Activated naive CD4-positive, alpha-beta T cell treated with anti-CD3 and anti-CD28 coated beads for 36 hours (primary cell): ENCODE measurements around the gene FAM53A. TPM values are rescaled to one million over a fixed set of nuclear protein-coding genes. Genes with fewer than 3 reads are reported as not detected.

Experiments
- CTCF ChIA-PET: fragments of 350-600 bp; sonication (Branson Sonifier 250); formaldehyde crosslinking; loops from one replicate; lab custom pipeline; 2021; ENCODE audit warnings: antibody characterized with exemption; lab: Charles Lee
- DNase-seq: peaks from one replicate; pipeline ENCODE4 v3.0.0-alpha.2; 2020
- H3K27ac Mint-ChIP-seq: one replicate; pipeline ENCODE4 v1.8.0; 2021; ENCODE audit warnings: mild to moderate bottlenecking, mixed read lengths
- H3K27me3 Mint-ChIP-seq: one replicate; pipeline ENCODE4 v1.8.0; 2021; ENCODE audit warnings: low read depth, mixed read lengths
- H3K36me3 Mint-ChIP-seq: one replicate; pipeline ENCODE4 v1.8.0; 2021; ENCODE audit warnings: low read depth, mixed read lengths
- H3K4me1 Mint-ChIP-seq: one replicate; pipeline ENCODE4 v1.8.0; 2021; ENCODE audit warnings: low read depth, mixed read lengths
- H3K4me3 Mint-ChIP-seq: one replicate; pipeline ENCODE4 v1.8.0; 2021; ENCODE audit warnings: mild to moderate bottlenecking, moderate library complexity, mixed read lengths
- H3K9me3 Mint-ChIP-seq: one replicate; pipeline ENCODE4 v1.8.0; 2021; ENCODE audit warnings: mixed read lengths
- intact Hi-C: fragments of 100-400 bp; cut with micrococcal nuclease; formaldehyde crosslinking; loops from one replicate; pipeline ENCODE4 v1.15.1; 2023
- total RNA-seq, 2 experiments: library from RNA; stranded (reverse); gene quantifications; one replicate each; pipeline ENCODE4 v1.2.3, GENCODE V29; 2021

Gene FAM53A
- total RNA-seq, 2 experiments from 2014 or later = 2.6 to 3.0 TPM

- Mint-ChIP-seq H3K27ac (no peak overlapping the region), H3K36me3 (no peaks in the 10 kb centered on the region), H3K4me1 (peaks cover 24% of the 10 kb centered on the region), H3K9me3 (peaks cover 8% of the 10 kb centered on the region), H3K4me3 (no peak overlapping the region), H3K27me3 (no peaks in the 10 kb centered on the region)
- intact Hi-C loops = no loop called here
- CTCF ChIA-PET = no interaction called here
- DNase-seq = no peak
Measured at GRCh38 chr4:1619151-1619672, 64.9 kb downstream of the FAM53A start.

GRCh38 chr4:1618438-1618837, 65.7 kb downstream of the FAM53A start:
- CTCF ChIA-PET = no interaction called here
- H3K36me3 Mint-ChIP-seq = no peaks in the 10 kb centered on the region
- H3K9me3 Mint-ChIP-seq = peaks cover 8% of the 10 kb centered on the region
- H3K27me3 Mint-ChIP-seq = no peaks in the 10 kb centered on the region
- H3K27ac Mint-ChIP-seq = no peak overlapping the region
- no peak overlapping the region for H3K4me3 Mint-ChIP-seq
- DNase-seq = no peak
- intact Hi-C loops = no loop called here
- H3K4me1 Mint-ChIP-seq = peaks cover 24% of the 10 kb centered on the region

- Mint-ChIP-seq H3K27me3 (no peaks in the 10 kb centered on the region), H3K4me1 (peaks cover 24% of the 10 kb centered on the region), H3K4me3 (no peak overlapping the region), H3K27ac (no peak overlapping the region), H3K36me3 (no peaks in the 10 kb centered on the region), H3K9me3 (peaks cover 8% of the 10 kb centered on the region)
- CTCF ChIA-PET = interaction anchor here (1.5 kb wide), 1 partner anchor 13 kb away, joined by 3 read pairs; no protein-coding TSS in a partner anchor
- intact Hi-C loops = no loop called here
- no peak for DNase-seq
Measured at GRCh38 chr4:1616557-1616930, 67.6 kb downstream of the FAM53A start.

GRCh38 chr4:1615786-1616556, 68.1 kb downstream of the FAM53A start:
- Mint-ChIP-seq H3K36me3 (no peaks in the 10 kb centered on the region), H3K9me3 (peaks cover 8% of the 10 kb centered on the region), H3K4me3 (no peak overlapping the region), H3K27ac (no peak overlapping the region), H3K27me3 (no peaks in the 10 kb centered on the region), H3K4me1 (peaks cover 24% of the 10 kb centered on the region)
- no peak for DNase-seq
- intact Hi-C loops = no loop called here
- CTCF ChIA-PET = interaction anchor here (1.5 kb wide), 1 partner anchor 14 kb away, joined by 3 read pairs; no protein-coding TSS in a partner anchor

- DNase-seq = no peak
- peaks cover 8% of the 10 kb centered on the region for H3K9me3 Mint-ChIP-seq
- CTCF ChIA-PET = no interaction called here
- H3K4me1 Mint-ChIP-seq = peaks cover 17% of the 10 kb centered on the region
- peak overlapping the region; percentile 5 for H3K27ac Mint-ChIP-seq
- H3K36me3 Mint-ChIP-seq = no peaks in the 10 kb centered on the region
- intact Hi-C loops = no loop called here
- H3K4me3 Mint-ChIP-seq = no peak overlapping the region
- H3K27me3 Mint-ChIP-seq = no peaks in the 10 kb centered on the region
Measured at GRCh38 chr4:1614854-1615595, 69.1 kb downstream of the FAM53A start.

- H3K36me3 Mint-ChIP-seq = no peaks in the 10 kb centered on the region
- no peak for DNase-seq
- H3K27me3 Mint-ChIP-seq = no peaks in the 10 kb centered on the region
- H3K9me3 Mint-ChIP-seq = peaks cover 8% of the 10 kb centered on the region
- intact Hi-C loops = no loop called here
- H3K4me1 Mint-ChIP-seq = peaks cover 17% of the 10 kb centered on the region
- no peak overlapping the region for H3K4me3 Mint-ChIP-seq
- H3K27ac Mint-ChIP-seq = peak overlapping the region; percentile 5
- CTCF ChIA-PET = no interaction called here
Measured at GRCh38 chr4:1614502-1614853, 69.6 kb downstream of the FAM53A start.

GRCh38 chr4:1614049-1614448, 70.1 kb downstream of the FAM53A start:
- Mint-ChIP-seq H3K27me3 (no peaks in the 10 kb centered on the region), H3K36me3 (no peaks in the 10 kb centered on the region), H3K9me3 (peaks cover 8% of the 10 kb centered on the region), H3K4me1 (peaks cover 17% of the 10 kb centered on the region), H3K4me3 (no peak overlapping the region), H3K27ac (no peak overlapping the region)
- CTCF ChIA-PET = no interaction called here
- DNase-seq = no peak
- intact Hi-C loops = no loop called here

- no peak for DNase-seq
Measured at GRCh38 chr4:1613099-1613495, 71.0 kb downstream of the FAM53A start.

GRCh38 chr4:1612278-1613098, 71.6 kb downstream of the FAM53A start:
- H3K4me1 Mint-ChIP-seq = peaks cover 17% of the 10 kb centered on the region
- no peak overlapping the region for H3K27ac Mint-ChIP-seq
- H3K9me3 Mint-ChIP-seq = peaks cover 8% of the 10 kb centered on the region
- H3K4me3 Mint-ChIP-seq = no peak overlapping the region
- CTCF ChIA-PET = no interaction called here
- H3K36me3 Mint-ChIP-seq = no peaks in the 10 kb centered on the region
- no peak for DNase-seq
- intact Hi-C loops = no loop called here
- no peaks in the 10 kb centered on the region for H3K27me3 Mint-ChIP-seq

More at GRCh38 chr4:1613099-1613495, 71.0 kb downstream of the FAM53A start:
- intact Hi-C loops = no loop called here
- CTCF ChIA-PET = no interaction called here
- H3K9me3 Mint-ChIP-seq = peaks cover 8% of the 10 kb centered on the region
- H3K27ac Mint-ChIP-seq = no peak overlapping the region
- H3K27me3 Mint-ChIP-seq = no peaks in the 10 kb centered on the region
- peaks cover 17% of the 10 kb centered on the region for H3K4me1 Mint-ChIP-seq
- no peaks in the 10 kb centered on the region for H3K36me3 Mint-ChIP-seq
- no peak overlapping the region for H3K4me3 Mint-ChIP-seq

GRCh38 chr4:1611501-1611870, 72.6 kb downstream of the FAM53A start:
- Mint-ChIP-seq H3K9me3 (peaks cover 7% of the 10 kb centered on the region), H3K27me3 (no peaks in the 10 kb centered on the region), H3K36me3 (no peaks in the 10 kb centered on the region), H3K27ac (no peak overlapping the region), H3K4me1 (peaks cover 19% of the 10 kb centered on the region), H3K4me3 (no peak overlapping the region)
- intact Hi-C loops = no loop called here
- no peak for DNase-seq
- CTCF ChIA-PET = no interaction called here

GRCh38 chr4:1610791-1611500, 73.2 kb downstream of the FAM53A start:
- Mint-ChIP-seq H3K27ac (no peak overlapping the region), H3K9me3 (peaks cover 7% of the 10 kb centered on the region), H3K36me3 (no peaks in the 10 kb centered on the region), H3K4me1 (peaks cover 19% of the 10 kb centered on the region), H3K27me3 (no peaks in the 10 kb centered on the region), H3K4me3 (no peak overlapping the region)
- no peak for DNase-seq
- CTCF ChIA-PET = no interaction called here
- intact Hi-C loops = no loop called here
